Psoas muscle (tissue), 8 donors: ENCODE results near the gene TPSAB1. TPM values are rescaled to one million over a fixed set of nuclear protein-coding genes. Genes with fewer than 3 reads are reported as not detected.
A peak's percentile ranks its signal among the peaks of the same experiment; 100 is the strongest.

Source experiments
- ATAC-seq, 4 donors: fragments of 200-7000 bp; cut with Tn5 transposase; one replicate each; pipeline ENCODE4 v1.9.1; 2020; ENCODE audit warnings: moderate library complexity in 3 of 4, mild to moderate bottlenecking in 2 of 4
- DNase-seq, 2 donors: peaks; one replicate each; pipeline ENCODE4 v3.0.0-alpha.2; 2020
- H3K27ac ChIP-seq: fragments of 200-600 bp; one replicate; pipeline ENCODE4 v1.8.0; 2022
- H3K27me3 ChIP-seq, 3 donors: fragments of 200-600 bp in 1 of 3; one replicate each; pipeline versions ENCODE4 v1.6.1 to v1.8.0; 2013 to 2022; ENCODE audit warnings: low read length in 2 of 3, mild to moderate bottlenecking in 2 of 3, moderate library complexity in 1 of 3; ENCODE audit not compliant: insufficient read depth in 3 of 3
- H3K36me3 ChIP-seq, 2 donors: fragments of 200-600 bp in 1 of 2; one replicate each; pipeline versions ENCODE4 v1.6.1 to v1.8.0; 2013 to 2022; ENCODE audit warnings: low read depth in 1 of 2, mild to moderate bottlenecking in 1 of 2, moderate library complexity in 1 of 2; ENCODE audit not compliant: insufficient read depth in 1 of 2
- H3K4me1 ChIP-seq: fragments of 200-600 bp; one replicate; pipeline ENCODE4 v1.8.0; 2022
- H3K4me3 ChIP-seq: fragments of 200-600 bp; one replicate; pipeline ENCODE4 v1.8.0; 2022; ENCODE audit warnings: mild to moderate bottlenecking
- H3K9me3 ChIP-seq: fragments of 200-600 bp; one replicate; pipeline ENCODE4 v1.8.0; 2022
- WGBS, 3 donors: extraction: QIAGEN DNeasy Blood & Tissue Kit; methylation state at CpG; one replicate each; pipeline versions ENCODE4 v1.1.6 to v1.1.7; 2013; 5-methylcytosine and 5-hydroxymethylcytosine counted together
- intact Hi-C, 2 donors: fragments of 100-400 bp; cut with DNase I; formaldehyde crosslinking; loops; one replicate each; pipeline versions ENCODE4 v1.11.0 to v1.14.2; 2022
- polyA plus RNA-seq, 3 donors: library from polyadenylated mRNA; stranded (reverse); fragments of 200-250 nt; gene quantifications; one replicate each; pipeline ENCODE4 v1.2.3, GENCODE V29; 2013
- total RNA-seq, 4 donors: library from RNA; stranded (reverse); fragmentation: NEBNext Ultra II Directional in 2 of 4; extraction: Animal tissue kit (Norgen Biotek cat#: 25700) in 2 of 4; gene quantifications; one replicate each; pipeline versions ENCODE4 v1.2.1 to v1.2.4, GENCODE V29; 2021 to 2023
- TF ChIP-seq, protein P1 (sequence below): fragments of 200-600 bp; IDR thresholded peaks from one replicate; pipeline ENCODE4 v1.8.0; 2022; ENCODE audit warnings: antibody characterized with exemption
- donor health status: healthy with polysubstance abuse.
- donor health status: DM: no; HTN: no; CAD: no; lungs with moderate emphysema.
- donor health status: Bipolar disorder and iron deficiency.
- donor health status: healthy.
- donor health status: DM: yes; HTN: yes; CAD: no.
- donor health status: DM: no; HTN: no; CAD: no.
- donor health status: DM: no; HTN: no; CAD: no.
- donor health status: DM: yes; HTN: yes; CAD: no.

The TPSAB1 gene
- total and polyA plus RNA-seq, 7 donors, result 1.3 to 8.9 (median 4.0) TPM

DNA sequence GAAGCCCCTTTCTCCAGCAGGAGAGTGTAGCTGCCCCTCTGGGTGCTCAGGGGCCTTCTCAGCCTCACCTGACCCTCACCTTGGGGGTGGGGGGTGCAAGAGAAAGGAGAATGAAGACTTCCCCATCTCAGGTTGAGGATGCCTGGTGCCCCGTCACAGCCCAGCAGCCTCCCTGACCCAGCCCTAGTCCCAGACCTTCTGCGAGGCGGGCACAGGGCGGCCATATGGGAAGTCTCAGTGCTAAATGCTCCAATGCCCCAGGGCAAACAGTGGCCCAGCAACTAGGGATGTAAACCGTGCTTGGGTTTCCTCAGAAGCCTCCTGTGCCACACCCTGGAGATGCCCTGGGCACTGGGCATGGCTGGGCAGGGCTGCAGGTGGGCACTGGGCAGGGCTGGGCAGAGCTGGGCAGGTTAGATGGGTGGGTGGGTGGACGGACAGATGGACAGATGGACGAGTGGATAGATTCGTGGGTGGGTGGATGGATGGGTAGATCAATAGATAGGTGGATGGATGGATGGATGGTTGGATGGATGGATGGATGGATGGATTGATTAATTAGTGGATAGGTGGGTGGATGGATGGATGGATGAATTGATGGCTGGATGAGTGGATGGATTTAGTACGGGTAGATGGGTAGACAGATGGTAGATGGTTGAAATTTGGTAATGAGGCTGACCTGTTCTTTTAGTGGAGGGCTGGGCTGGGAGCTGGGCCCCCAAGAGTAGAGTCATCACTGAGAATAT, 32.1 kb downstream of the TPSAB1 start:
- Histone ChIP-seq H3K36me3 (no peaks in the 10 kb centered on the region), H3K4me3 (no peak overlapping the region), H3K27ac (no peak overlapping the region), H3K4me1 (no peaks in the 10 kb centered on the region), H3K27me3 (peaks cover 0 to 32% (median 13%) of the 10 kb centered on the region in 3 donors), H3K9me3 (no peaks in the 10 kb centered on the region)
- no peak for DNase-seq
- TF ChIP-seq, protein P1, sequence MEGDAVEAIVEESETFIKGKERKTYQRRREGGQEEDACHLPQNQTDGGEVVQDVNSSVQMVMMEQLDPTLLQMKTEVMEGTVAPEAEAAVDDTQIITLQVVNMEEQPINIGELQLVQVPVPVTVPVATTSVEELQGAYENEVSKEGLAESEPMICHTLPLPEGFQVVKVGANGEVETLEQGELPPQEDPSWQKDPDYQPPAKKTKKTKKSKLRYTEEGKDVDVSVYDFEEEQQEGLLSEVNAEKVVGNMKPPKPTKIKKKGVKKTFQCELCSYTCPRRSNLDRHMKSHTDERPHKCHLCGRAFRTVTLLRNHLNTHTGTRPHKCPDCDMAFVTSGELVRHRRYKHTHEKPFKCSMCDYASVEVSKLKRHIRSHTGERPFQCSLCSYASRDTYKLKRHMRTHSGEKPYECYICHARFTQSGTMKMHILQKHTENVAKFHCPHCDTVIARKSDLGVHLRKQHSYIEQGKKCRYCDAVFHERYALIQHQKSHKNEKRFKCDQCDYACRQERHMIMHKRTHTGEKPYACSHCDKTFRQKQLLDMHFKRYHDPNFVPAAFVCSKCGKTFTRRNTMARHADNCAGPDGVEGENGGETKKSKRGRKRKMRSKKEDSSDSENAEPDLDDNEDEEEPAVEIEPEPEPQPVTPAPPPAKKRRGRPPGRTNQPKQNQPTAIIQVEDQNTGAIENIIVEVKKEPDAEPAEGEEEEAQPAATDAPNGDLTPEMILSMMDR, result no peak
- WGBS, 3 donors, result 50 to 71% (median 51%) methylated on average over 9 of the region's 9 CpGs
- intact Hi-C loops, result no loop called here
- ATAC-seq, result peak in 2 of 4 donors; percentile 5 to 12

DNA sequence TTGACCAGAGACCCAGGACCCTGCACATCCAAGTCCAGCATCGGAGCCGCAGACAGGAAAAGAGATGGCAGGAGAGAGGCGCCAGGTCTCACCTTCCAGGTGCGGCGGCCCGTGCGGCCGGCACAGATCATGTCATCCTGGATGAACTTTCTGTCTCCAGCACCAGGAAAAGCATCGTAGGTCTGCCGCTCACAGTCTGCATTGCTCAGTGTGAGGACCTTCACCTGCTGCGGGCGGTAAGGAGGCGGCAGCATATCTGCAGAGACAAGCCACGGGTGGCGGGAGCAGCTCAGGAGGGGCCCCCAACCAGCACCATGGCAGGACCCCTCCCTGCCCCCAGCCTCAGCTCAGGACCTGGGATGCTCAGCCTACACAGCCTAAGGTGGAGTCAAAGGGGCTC, 33.3 kb downstream of the TPSAB1 start:
- H3K9me3 ChIP-seq, result no peaks in the 10 kb centered on the region
- ATAC-seq (no peak), DNase-seq (no peak)
- WGBS, 3 donors, result 90 to 94% (median 90%) methylated on average over 15 of the region's 15 CpGs
- no peak overlapping the region for H3K27ac ChIP-seq
- intact Hi-C loops, result no loop called here
- peaks cover 0 to 44% (median 18%) of the 10 kb centered on the region in 3 donors for H3K27me3 ChIP-seq
- H3K36me3 ChIP-seq, result no peaks in the 10 kb centered on the region
- H3K4me1 ChIP-seq, result no peaks in the 10 kb centered on the region
- TF ChIP-seq, protein P1, result no peak
- H3K4me3 ChIP-seq, result no peak overlapping the region

DNA sequence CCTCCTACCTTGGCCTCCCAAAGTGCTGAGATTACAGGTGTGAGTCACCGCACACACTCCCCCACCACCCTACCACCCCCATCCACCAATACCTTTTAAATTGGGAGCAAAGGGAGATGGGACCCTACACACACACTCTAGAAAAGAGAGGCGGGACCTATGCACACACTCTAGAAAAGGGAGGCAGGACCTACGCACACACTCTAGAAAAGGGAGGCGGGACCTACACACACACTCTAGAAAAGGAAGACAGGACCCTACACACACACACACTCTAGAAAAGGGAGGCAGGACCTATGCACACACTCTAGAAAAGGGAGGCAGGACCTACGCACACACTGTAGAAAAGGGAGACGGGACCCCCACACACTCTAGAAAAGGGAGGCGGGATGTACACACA, 34.3 kb downstream of the TPSAB1 start:
- Histone ChIP-seq H3K4me1 (no peaks in the 10 kb centered on the region), H3K9me3 (no peaks in the 10 kb centered on the region), H3K27me3 (peaks cover 0 to 47% (median 22%) of the 10 kb centered on the region in 3 donors), H3K36me3 (no peaks in the 10 kb centered on the region), H3K27ac (no peak overlapping the region), H3K4me3 (no peak overlapping the region)
- TF ChIP-seq, protein P1, result no peak
- intact Hi-C loops, result no loop called here
- no peak for ATAC-seq
- DNase-seq, result no peak
- 90 to 95% (median 94%) methylated on average over 6 to 7 of the region's 7 CpGs for WGBS, 3 donors

DNA sequence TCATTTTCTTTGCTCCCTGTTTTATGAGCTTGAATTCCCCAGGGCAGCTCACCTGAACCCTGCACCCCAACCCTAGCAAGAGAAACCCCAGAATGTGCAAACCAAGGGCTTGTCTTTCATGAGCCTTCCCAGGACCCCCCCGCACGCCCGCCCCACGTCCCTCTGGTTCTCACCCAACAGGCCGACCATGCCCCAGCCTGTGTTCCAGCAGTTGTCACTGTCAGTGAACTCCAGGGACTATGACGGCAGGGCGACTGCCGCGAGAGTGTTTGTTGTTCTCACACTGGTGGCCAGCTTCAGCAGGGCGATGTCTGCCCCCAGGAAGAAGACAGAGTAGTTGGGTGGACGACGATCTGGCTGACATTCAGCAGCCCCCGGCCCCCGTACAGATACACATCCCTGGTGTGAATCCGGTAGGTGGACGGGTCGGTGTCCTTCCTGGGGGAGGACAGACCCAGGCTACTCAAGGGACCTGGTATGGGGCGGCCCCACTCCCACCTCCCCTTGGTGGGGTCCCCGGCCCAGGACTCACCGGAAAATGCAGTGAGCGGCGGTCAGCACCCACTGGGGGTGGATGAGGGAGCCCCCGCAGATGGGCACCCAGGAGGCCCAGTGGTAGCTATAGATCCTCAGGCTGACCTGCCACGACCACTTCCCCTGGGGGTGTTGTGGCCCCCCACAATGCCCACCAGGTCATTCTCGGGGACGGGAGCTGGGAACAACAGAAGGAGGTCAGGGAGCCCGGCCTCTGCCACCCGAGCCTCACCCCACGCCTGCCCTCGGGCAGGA, 35.5 kb downstream of the TPSAB1 start:
- H3K4me3 ChIP-seq, result no peak overlapping the region
- 47 to 54% (median 51%) methylated on average over 29 to 30 of the region's 30 CpGs for WGBS, 3 donors
- H3K27me3 ChIP-seq, result peaks cover 0 to 55% (median 23%) of the 10 kb centered on the region in 3 donors
- DNase-seq (no peak), ATAC-seq (no peak)
- TF ChIP-seq, protein P1, result no peak
- H3K27ac ChIP-seq, result no peak overlapping the region
- no peaks in the 10 kb centered on the region for H3K36me3 ChIP-seq
- intact Hi-C loops, result no loop called here
- no peaks in the 10 kb centered on the region for H3K9me3 ChIP-seq
- no peaks in the 10 kb centered on the region for H3K4me1 ChIP-seq
